GM11168 (cell line): ENCODE results near the gene CSF3.

Experiments
- in situ Hi-C: fragments of 300-500 bp; cut with MboI; formaldehyde crosslinking; loops from one replicate; pipeline ENCODE4 v1.12.0; 2022; ENCODE audit warnings: low sequenced_read_pairs; ENCODE audit not compliant: unreplicated experiment

The CSF3 gene

GRCh38 chr17:40015005-40015997, at the start of gene CSF3:
Gene CSF3, plus strand, starts transcription at chr17:40015440. Its CDS starts 35 bp downstream, at chr17:40015475.
- in situ Hi-C loops = no loop called here

GRCh38 chr17:39966771-39967170, 48.5 kb upstream of the CSF3 start:
- in situ Hi-C loops = no loop called here

- in situ Hi-C loops = no loop called here
Measured at GRCh38 chr17:39968761-39969160, 46.5 kb upstream of the CSF3 start.

GRCh38 chr17:39969375-39969774, 45.9 kb upstream of the CSF3 start:
- in situ Hi-C loops = no loop called here

GRCh38 chr17:39970157-39970692, 45.0 kb upstream of the CSF3 start:
- in situ Hi-C loops = no loop called here

- in situ Hi-C loops = no loop called here
Measured at GRCh38 chr17:39971076-39971603, 44.1 kb upstream of the CSF3 start.

GRCh38 chr17:39972271-39972670, 43.0 kb upstream of the CSF3 start:
- in situ Hi-C loops = no loop called here

GRCh38 chr17:39973496-39973895, 41.7 kb upstream of the CSF3 start:
- in situ Hi-C loops = no loop called here

GRCh38 chr17:39974433-39974832, 40.8 kb upstream of the CSF3 start:
- in situ Hi-C loops = no loop called here

GRCh38 chr17:39975801-39976200, 39.4 kb upstream of the CSF3 start:
- in situ Hi-C loops = no loop called here

- in situ Hi-C loops = no loop called here
Measured at GRCh38 chr17:39979016-39979670, 36.1 kb upstream of the CSF3 start.

GRCh38 chr17:39979893-39980350, 35.3 kb upstream of the CSF3 start:
- in situ Hi-C loops = loop anchor here (5.0 kb wide), 1 partner anchor 108 kb away; no protein-coding TSS in a partner anchor

- in situ Hi-C loops = loop anchor here (5.0 kb wide), 1 partner anchor 108 kb away; no protein-coding TSS in a partner anchor
Measured at GRCh38 chr17:39980351-39981206, 34.7 kb upstream of the CSF3 start, which contains the start of gene PSMD3. Gene PSMD3, plus strand, starts transcription at chr17:39980807. Its CDS starts 164 bp downstream, at chr17:39980971.

- in situ Hi-C loops = loop anchor here (5.0 kb wide), 1 partner anchor 109 kb away; no protein-coding TSS in a partner anchor
Measured at GRCh38 chr17:39981207-39981741, 34.0 kb upstream of the CSF3 start.

- in situ Hi-C loops = loop anchor here (5.0 kb wide), 1 partner anchor 110 kb away; no protein-coding TSS in a partner anchor
Measured at GRCh38 chr17:39981766-39982375, 33.4 kb upstream of the CSF3 start.

- in situ Hi-C loops = no loop called here
Measured at GRCh38 chr17:39988206-39988810, 26.9 kb upstream of the CSF3 start.

- in situ Hi-C loops = no loop called here
Measured at GRCh38 chr17:39994448-39994847, 20.8 kb upstream of the CSF3 start.

GRCh38 chr17:39995438-39995837, 19.8 kb upstream of the CSF3 start:
- in situ Hi-C loops = no loop called here
